ENCODE measurements around the gene COL18A1. TPM values are rescaled to one million over a fixed set of nuclear protein-coding genes. Genes with fewer than 3 reads are reported as not detected.
A peak's percentile ranks its signal among the peaks of the same experiment; 100 is the strongest.

The COL18A1 gene
- total and polyA plus RNA-seq, 2 of the 8 experiments (the other 6 are each of a cell fraction or from before 2014, with no cell fraction given), result 145 to 201 TPM

- H4K91ac ChIP-seq (replicated peaks; ENCODE audit: insufficient read length, low read length), result no peak overlapping the region
- H3K9me3 ChIP-seq (ENCODE audit: insufficient read depth in 2 of 2, low read depth in 1 of 2, low read length in 1 of 2), result no peaks in the 10 kb centered on the region
- H3K9ac ChIP-seq (replicated peaks in 1 of 4; ENCODE audit: extremely low read depth in 1 of 4, low read depth in 3 of 4, low read length in 3 of 4), result no peak overlapping the region
- peak overlapping the region; percentile 60; the same call in 1 of the 2 replicates for H2BK5ac ChIP-seq (ENCODE audit: low read depth, low read length)
- no peaks in the 10 kb centered on the region for H3K23me2 ChIP-seq (ENCODE audit: low read depth, low read length)
- no peak for DNase-seq (ENCODE audit: low read depth in 1 of 2, low spot score in 2 of 2)
- ChIA-PET POLR2A (ENCODE audit: partially characterized antibody) (no interaction called here), CTCF (ENCODE audit: partially characterized antibody) (no interaction called here)
- no peak overlapping the region for H2BK120ac ChIP-seq (replicated peaks; ENCODE audit: low read depth, low read length)
- H3K18ac ChIP-seq (ENCODE audit: extremely low read depth, low read length), result no peak overlapping the region
- H3K4me1 ChIP-seq (replicated peaks in 1 of 4; ENCODE audit: control insufficient read depth in 3 of 4, insufficient read depth in 4 of 4, low read length in 3 of 4), result peaks cover 0 to 18% (median 14%) of the 10 kb centered on the region in 4 experiments; a peak in 6 of 7 replicates
- no peak overlapping the region for H3K27ac ChIP-seq (ENCODE audit: low read depth, low read length)
- H3K4me2 ChIP-seq (ENCODE audit: insufficient read depth in 1 of 2, low read depth in 2 of 2, low read length in 2 of 2), result no peak overlapping the region; a peak in 1 of 4 replicates
- H3K27me3 ChIP-seq (replicated peaks in 1 of 4; ENCODE audit: control insufficient read depth in 3 of 4, extremely low read depth in 1 of 4, insufficient read depth in 3 of 4, low read length in 3 of 4), result no peaks in the 10 kb centered on the region
- no peak overlapping the region for H4K5ac ChIP-seq (ENCODE audit: insufficient read length, low read depth, low read length)
- no CpG with 5 or more reads among the region's 9 CpGs for WGBS, 2 experiments (ENCODE audit: extremely low coverage in 1 of 2, insufficient coverage in 1 of 2, insufficient read length in 1 of 2, insufficient replicate concordance in 2 of 2, low coverage in 1 of 2, low lambda C conversion rate in 2 of 2, missing lambda C conversion rate in 1 of 2)
- H3K36me3 ChIP-seq (ENCODE audit: control insufficient read depth in 2 of 4, insufficient read depth in 4 of 4, low read length in 3 of 4), result peaks cover 0 to 34% (median 6%) of the 10 kb centered on the region in 4 experiments
- no peak overlapping the region for H2BK20ac ChIP-seq (ENCODE audit: low read length)
- H4K8ac ChIP-seq (ENCODE audit: extremely low read depth, insufficient read depth, low read length), result no peak overlapping the region
- H3K56ac ChIP-seq (replicated peaks; ENCODE audit: insufficient read length, low read depth, low read length), result no peak overlapping the region
- H2AFZ ChIP-seq (ENCODE audit: low read length), result no peak overlapping the region
- H3K79me2 ChIP-seq (ENCODE audit: control insufficient read depth in 1 of 2, insufficient read depth in 2 of 2, low read length in 2 of 2), result no peaks in the 10 kb centered on the region
- FAIRE-seq, result no peak
- H2BK12ac ChIP-seq (ENCODE audit: low read depth, low read length), result 0 out of 2 replicates have a peak overlapping the region, but pooled peaks have one; percentile 17
- H3K23ac ChIP-seq (ENCODE audit: insufficient read length), result no peak overlapping the region
- no peak overlapping the region for H3K14ac ChIP-seq (ENCODE audit: insufficient read length)
- no peaks in the 10 kb centered on the region for H3K79me1 ChIP-seq (ENCODE audit: low read depth, low read length)
- no peak overlapping the region for H3K4me3 ChIP-seq (ENCODE audit: extremely low read depth in 1 of 4, insufficient read depth in 2 of 4, low read depth in 3 of 4, low read length in 4 of 4)
- 0 out of 2 replicates have a peak, but pooled peaks have one; percentile 2 for TF ChIP-seq KDM1A (IDR thresholded peaks at IDR 0.05; ENCODE audit: borderline replicate concordance, low read length)
- TF ChIP-seq KDM5A (IDR thresholded peaks at IDR 0.05; ENCODE audit: low read length), result no peak
- H2BK15ac ChIP-seq (ENCODE audit: low read length), result no peak overlapping the region
- H3K4ac ChIP-seq (replicated peaks; ENCODE audit: insufficient read length, low read depth, low read length), result no peak overlapping the region
- H4K20me1 ChIP-seq (replicated peaks in 1 of 2; ENCODE audit: control insufficient read depth in 1 of 2, insufficient read depth in 2 of 2, low read length in 2 of 2), result peaks cover 2 to 6% of the 10 kb centered on the region in 2 experiments
- no peak overlapping the region for H2AK5ac ChIP-seq (ENCODE audit: low read depth, low read length)
Measured at GRCh38 chr21:45489722-45489982, 84.7 kb downstream of the COL18A1 start.

All from H1 (cell line).